Glomerular endothelial cell (primary cell): ENCODE results near the gene ZNF764. TPM values are rescaled to one million over a fixed set of nuclear protein-coding genes. Genes with fewer than 3 reads are reported as not detected.

ENCODE experiments used
- total RNA-seq: library from RNA; depleted of rRNA; stranded (reverse); fragments of >200 nt; gene quantifications from 2 replicates; pipeline ENCODE4 v1.2.3, GENCODE V29; 2015

The ZNF764 gene
- total RNA-seq, 1 donor from 2014 or later, result 12.5 TPM

Other genes starting within 250 kb of the ZNF764 start
- 55.6 and 56.3 TPM in 2 replicates for gene CD2BP2, start 203.1 kb downstream of the ZNF764 start, total RNA-seq
- 47.8 and 61.4 TPM in 2 replicates for gene TBC1D10B, start 187.9 kb downstream of the ZNF764 start, total RNA-seq
- gene MYL11, start 183.6 kb downstream of the ZNF764 start, total RNA-seq, result not detected in 2 replicates
- gene SEPTIN1, start 175.8 kb downstream of the ZNF764 start, total RNA-seq, result 0.47 TPM in 1 of 2 replicates, not detected in the other
- gene ZNF48, start 163.0 kb downstream of the ZNF764 start, total RNA-seq, result 14.0 and 14.4 TPM in 2 replicates
- 19.0 and 19.8 TPM in 2 replicates for gene ZNF771, start 150.8 kb downstream of the ZNF764 start, total RNA-seq
- 35.9 and 43.8 TPM in 2 replicates for gene DCTPP1, start 128.3 kb downstream of the ZNF764 start, total RNA-seq
- 35.3 and 38.1 TPM in 2 replicates for gene SEPHS2, start 112.5 kb downstream of the ZNF764 start, total RNA-seq
- not detected in 2 replicates for gene ITGAL, start 85.6 kb downstream of the ZNF764 start, total RNA-seq
- 31.9 and 36.2 TPM in 2 replicates for gene ZNF768, start 31.8 kb downstream of the ZNF764 start, total RNA-seq
- 6.0 and 6.1 TPM in 2 replicates for gene ZNF747, start 23.5 kb downstream of the ZNF764 start, total RNA-seq
- gene ZNF688, start 13.3 kb upstream of the ZNF764 start, total RNA-seq, result 11.1 and 12.4 TPM in 2 replicates
- gene ZNF785, start 27.3 kb upstream of the ZNF764 start, total RNA-seq, result 5.8 and 11.2 TPM in 2 replicates
- gene ZNF689, start 52.0 kb upstream of the ZNF764 start, total RNA-seq, result 9.0 and 11.4 TPM in 2 replicates
- 22.4 and 38.1 TPM in 2 replicates for gene PRR14, start 92.6 kb upstream of the ZNF764 start, total RNA-seq
- gene FBRS, start 100.1 kb upstream of the ZNF764 start, total RNA-seq, result 34.3 and 64.9 TPM in 2 replicates
- 19.8 and 49.5 TPM in 2 replicates for gene SRCAP, start 140.8 kb upstream of the ZNF764 start, total RNA-seq
- gene PHKG2, start 190.1 kb upstream of the ZNF764 start, total RNA-seq, result 17.6 and 25.3 TPM in 2 replicates
- 2.0 and 6.5 TPM in 2 replicates for gene CFAP119, start 203.7 kb upstream of the ZNF764 start, total RNA-seq
- gene RNF40, start 203.9 kb upstream of the ZNF764 start, total RNA-seq, result 100.0 and 115 TPM in 2 replicates
- gene ZNF629, start 228.8 kb upstream of the ZNF764 start, total RNA-seq, result 12.1 and 17.5 TPM in 2 replicates